ENCODE measurements around the gene SPATA18.

SPATA18 gene

DNA sequence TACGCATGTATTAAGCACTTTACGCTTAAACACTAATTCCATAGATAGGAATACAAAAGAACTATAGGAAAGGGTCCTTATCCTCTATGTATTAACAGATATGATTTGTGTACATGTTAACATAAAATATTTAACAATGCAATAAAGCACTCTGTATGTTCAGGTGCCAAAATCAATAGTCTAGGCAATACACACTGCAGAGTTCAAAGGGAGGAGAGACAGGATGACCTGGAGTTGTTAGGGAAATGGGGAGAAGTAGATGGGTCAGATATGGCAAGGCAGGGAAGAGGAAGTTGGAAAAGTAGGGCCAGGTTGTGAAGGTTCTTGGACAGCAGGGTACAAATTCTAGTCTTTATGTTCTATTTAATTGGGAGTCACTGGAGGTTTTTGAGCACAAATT is 15.9 kb upstream of the SPATA18 start:
- no peak for TF ChIP-seq SUZ12 (IDR thresholded peaks at IDR 0.05; ENCODE audit: extremely low read depth, insufficient read depth, insufficient read length)
- DNase-seq (ENCODE audit: low read depth, low spot score): no peak
- H3K4me1 ChIP-seq (ENCODE audit: insufficient read depth, insufficient read length): peaks cover 2% of the 10 kb centered on the region
- H3K9me3 ChIP-seq (ENCODE audit: insufficient read depth, low read length): no peaks in the 10 kb centered on the region
- H3K36me3 ChIP-seq (ENCODE audit: insufficient read depth, insufficient read length, low read length): peaks cover 21% of the 10 kb centered on the region
- no peak overlapping the region for H3K9ac ChIP-seq (ENCODE audit: insufficient read length, low read depth)
- H3K27me3 ChIP-seq (ENCODE audit: insufficient read depth, insufficient read length): peaks cover 13% of the 10 kb centered on the region
- H3K4me3 ChIP-seq (ENCODE audit: insufficient read length, low read depth): no peak overlapping the region

DNA sequence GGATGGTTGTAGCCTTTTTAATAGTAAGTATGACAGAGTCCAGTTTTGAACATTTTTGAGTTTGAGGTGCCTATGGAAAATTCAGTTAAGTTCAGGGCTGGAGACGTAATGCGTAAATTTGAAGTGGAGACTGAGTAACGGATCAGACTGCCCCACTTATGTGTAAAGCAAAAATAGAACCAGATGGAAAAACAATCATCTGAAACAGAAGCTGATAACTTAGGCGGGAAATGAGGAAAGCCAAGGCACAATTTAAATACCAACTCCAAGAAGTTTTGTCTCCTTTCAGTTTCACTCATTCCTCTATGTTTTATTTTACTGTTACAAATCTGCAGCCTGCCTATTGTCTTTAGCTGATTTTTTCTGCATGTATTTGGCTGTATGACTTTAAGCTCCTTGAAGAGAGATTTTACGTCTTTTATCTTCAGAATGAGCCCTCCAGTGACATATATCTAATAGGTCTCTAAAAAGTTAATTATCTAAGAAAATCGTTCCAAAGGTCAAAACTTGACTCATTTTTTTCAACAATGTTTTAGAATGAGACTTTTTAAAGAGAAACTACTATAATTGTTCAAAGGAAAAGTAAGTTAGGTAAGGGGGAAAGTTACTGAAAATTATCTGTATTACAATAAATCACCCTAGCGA is 14.1 kb upstream of the SPATA18 start:
- Histone ChIP-seq H3K27me3 (ENCODE audit: insufficient read depth, insufficient read length) (peaks cover 15% of the 10 kb centered on the region), H3K4me3 (ENCODE audit: insufficient read length, low read depth) (peak overlapping the region; percentile 57), H3K9me3 (ENCODE audit: insufficient read depth, low read length) (no peaks in the 10 kb centered on the region), H3K36me3 (ENCODE audit: insufficient read depth, insufficient read length, low read length) (peaks cover 17% of the 10 kb centered on the region), H3K9ac (ENCODE audit: insufficient read length, low read depth) (peak overlapping the region; percentile 71), H3K4me1 (ENCODE audit: insufficient read depth, insufficient read length) (peaks cover 2% of the 10 kb centered on the region)
- no peak for DNase-seq (ENCODE audit: low read depth, low spot score)
- TF ChIP-seq SUZ12 (IDR thresholded peaks at IDR 0.05; ENCODE audit: extremely low read depth, insufficient read depth, insufficient read length) (no peak), ZNF274 (IDR thresholded peaks at IDR 0.05; ENCODE audit: low read depth, low read length) (no peak)

DNA sequence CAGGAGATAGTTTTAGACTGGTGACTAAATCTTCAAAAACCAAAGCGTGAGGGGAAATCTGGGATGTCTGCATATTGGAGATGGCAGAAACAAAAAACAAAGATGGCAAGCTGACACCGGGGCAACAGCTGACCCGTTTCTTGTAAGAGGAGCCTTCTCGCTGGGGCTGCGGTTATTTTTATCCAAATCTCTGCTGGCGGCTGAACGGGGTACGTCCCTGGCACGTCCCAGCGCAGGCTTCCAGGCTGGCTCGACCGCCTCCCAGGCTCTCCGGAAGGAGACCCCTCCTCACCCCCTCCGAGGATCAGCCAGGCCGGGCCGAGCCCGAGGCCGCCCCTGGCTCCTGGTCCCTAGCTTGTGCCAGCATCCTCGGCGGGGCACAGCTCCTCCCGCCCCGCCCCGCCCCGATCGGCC is 13.4 kb upstream of the SPATA18 start:
- Histone ChIP-seq H3K36me3 (ENCODE audit: insufficient read depth, insufficient read length, low read length) (peaks cover 11% of the 10 kb centered on the region), H3K27me3 (ENCODE audit: insufficient read depth, insufficient read length) (peaks cover 15% of the 10 kb centered on the region), H3K4me3 (ENCODE audit: insufficient read length, low read depth) (peak overlapping the region; percentile 57), H3K9me3 (ENCODE audit: insufficient read depth, low read length) (no peaks in the 10 kb centered on the region), H3K4me1 (ENCODE audit: insufficient read depth, insufficient read length) (peaks cover 2% of the 10 kb centered on the region), H3K9ac (ENCODE audit: insufficient read length, low read depth) (peak overlapping the region; percentile 71)
- TF ChIP-seq SUZ12 (IDR thresholded peaks at IDR 0.05; ENCODE audit: extremely low read depth, insufficient read depth, insufficient read length) (no peak), ZNF274 (IDR thresholded peaks at IDR 0.05; ENCODE audit: low read depth, low read length) (no peak), YY1 (IDR thresholded peaks at IDR 0.05; ENCODE audit: insufficient read depth, insufficient read length) (no peak)
- DNase-seq (ENCODE audit: low read depth, low spot score): no peak

DNA sequence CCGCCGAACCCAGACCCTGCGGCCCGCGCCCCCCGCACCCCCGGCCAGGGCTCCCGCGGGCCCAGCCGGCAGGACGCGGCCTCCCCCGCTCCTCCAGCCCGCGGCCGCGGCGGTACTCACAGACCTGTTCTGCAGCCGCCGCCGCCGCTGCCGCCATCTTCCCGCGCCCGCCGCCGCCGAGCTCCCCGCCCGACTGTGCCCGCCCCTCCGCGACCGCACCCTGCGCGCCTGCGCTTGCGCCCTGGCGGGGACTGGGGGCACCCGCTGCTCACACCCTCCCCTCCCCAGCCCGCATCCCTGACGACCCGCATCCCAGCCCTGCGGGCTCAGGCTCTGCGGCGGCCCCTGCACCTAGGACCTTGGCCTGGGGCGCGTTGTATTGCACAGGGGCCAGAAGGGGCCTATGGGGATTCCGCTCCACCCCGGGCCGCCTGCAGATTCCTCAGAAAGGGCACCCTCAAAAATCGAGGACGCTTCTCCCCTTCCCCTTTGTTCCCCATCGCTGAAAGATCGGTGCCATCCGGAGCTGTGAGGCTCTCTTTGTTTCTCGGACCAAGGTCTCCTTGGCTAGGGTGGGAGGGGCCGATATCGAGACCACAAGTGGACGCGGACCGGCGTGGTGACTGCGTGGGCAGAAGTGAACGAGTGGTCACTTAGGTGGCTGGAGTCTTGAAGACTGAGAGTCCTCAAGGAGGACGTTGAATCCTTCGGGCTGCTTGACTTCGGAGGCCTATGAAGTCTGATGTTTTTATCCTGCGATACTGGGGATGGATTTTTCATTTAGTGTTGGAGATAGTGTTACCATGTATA is 12.8 kb upstream of the SPATA18 start, which contains the start of gene SGCB:
Gene SGCB (minus strand): TSS at position 197 of the 810 bp plus-strand sequence. CDS start 40 bp downstream, at position 157.
- Histone ChIP-seq H3K4me3 (ENCODE audit: insufficient read length, low read depth) (peak within 1 kb of the TSS; percentile 57), H3K9me3 (ENCODE audit: insufficient read depth, low read length) (no peaks in the 10 kb centered on the region), H3K4me1 (ENCODE audit: insufficient read depth, insufficient read length) (peaks cover 2% of the 10 kb centered on the region), H3K36me3 (ENCODE audit: insufficient read depth, insufficient read length, low read length) (peaks cover 4% of the 10 kb centered on the region), H3K27me3 (ENCODE audit: insufficient read depth, insufficient read length) (peaks cover 15% of the 10 kb centered on the region), H3K9ac (ENCODE audit: insufficient read length, low read depth) (peak within 1 kb of the TSS; percentile 71)
- no peak for TF ChIP-seq YY1 (IDR thresholded peaks at IDR 0.05; ENCODE audit: insufficient read depth, insufficient read length)
- no peak for TF ChIP-seq ZNF274 (IDR thresholded peaks at IDR 0.05; ENCODE audit: low read depth, low read length)
- TF ChIP-seq SUZ12 (IDR thresholded peaks at IDR 0.05; ENCODE audit: extremely low read depth, insufficient read depth, insufficient read length): no peak
- DNase-seq (ENCODE audit: low read depth, low spot score): no peak

DNA sequence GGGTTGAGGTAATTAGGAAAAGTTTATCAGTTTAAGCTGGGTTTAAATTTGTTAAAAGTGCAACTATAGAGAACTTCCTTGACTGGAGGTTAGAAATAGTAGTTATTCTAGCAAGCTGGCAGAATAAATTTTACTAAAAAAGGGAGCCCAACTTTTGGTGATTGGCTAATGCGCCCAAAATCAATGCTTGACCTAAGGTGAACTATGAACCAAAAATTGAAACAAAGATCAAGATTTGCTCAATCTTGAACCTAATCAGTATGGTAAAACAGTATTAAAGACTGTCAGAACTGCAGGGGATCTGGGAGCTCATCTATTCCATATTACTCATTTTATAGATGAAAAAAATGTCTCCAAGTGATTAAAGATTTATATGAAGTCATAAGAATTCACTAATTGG is 6.1 kb upstream of the SPATA18 start:
- H3K9me3 ChIP-seq (ENCODE audit: insufficient read depth, low read length): peaks cover 18% of the 10 kb centered on the region; the same call in 1 of the 2 replicates
- peaks cover 9% of the 10 kb centered on the region for H3K27me3 ChIP-seq (ENCODE audit: insufficient read depth, insufficient read length)
- no peak overlapping the region for H3K4me3 ChIP-seq (ENCODE audit: insufficient read length, low read depth)
- H3K4me1 ChIP-seq (ENCODE audit: insufficient read depth, insufficient read length): no peaks in the 10 kb centered on the region
- no peak overlapping the region for H3K9ac ChIP-seq (ENCODE audit: insufficient read length, low read depth)
- H3K36me3 ChIP-seq (ENCODE audit: insufficient read depth, insufficient read length, low read length): no peaks in the 10 kb centered on the region
- DNase-seq (ENCODE audit: low read depth, low spot score): no peak
- TF ChIP-seq YY1 (IDR thresholded peaks at IDR 0.05; ENCODE audit: insufficient read depth, insufficient read length): no peak
- TF ChIP-seq ZNF274 (IDR thresholded peaks at IDR 0.05; ENCODE audit: low read depth, low read length): no peak
- no peak for TF ChIP-seq SUZ12 (IDR thresholded peaks at IDR 0.05; ENCODE audit: extremely low read depth, insufficient read depth, insufficient read length)

DNA sequence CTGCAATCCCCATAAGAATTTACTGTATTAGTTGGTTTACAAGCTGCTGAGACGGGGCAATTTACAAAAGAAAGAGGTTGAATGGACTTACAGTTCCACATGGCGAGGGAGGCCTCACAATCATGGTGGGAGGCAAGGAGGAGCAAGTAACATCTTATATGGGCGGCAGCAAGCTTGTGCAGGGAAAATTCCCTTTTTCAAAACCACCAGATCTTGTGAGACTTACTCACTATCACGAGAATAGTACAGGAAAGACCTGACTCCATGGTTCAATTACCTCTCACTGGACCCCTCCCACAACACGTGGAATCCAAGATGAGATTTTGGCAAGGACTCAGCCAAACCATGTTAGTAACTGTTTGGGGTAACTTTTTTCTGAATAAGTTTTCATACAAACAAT is 1.8 kb upstream of the SPATA18 start:
- Histone ChIP-seq H3K9ac (ENCODE audit: insufficient read length, low read depth) (no peak overlapping the region), H3K4me3 (ENCODE audit: insufficient read length, low read depth) (no peak overlapping the region), H3K27me3 (ENCODE audit: insufficient read depth, insufficient read length) (peaks cover 37% of the 10 kb centered on the region), H3K4me1 (ENCODE audit: insufficient read depth, insufficient read length) (no peaks in the 10 kb centered on the region), H3K9me3 (ENCODE audit: insufficient read depth, low read length) (peaks cover 18% of the 10 kb centered on the region; the same call in 1 of the 2 replicates), H3K36me3 (ENCODE audit: insufficient read depth, insufficient read length, low read length) (no peaks in the 10 kb centered on the region)
- no peak for TF ChIP-seq ZNF274 (IDR thresholded peaks at IDR 0.05; ENCODE audit: low read depth, low read length)
- no peak for TF ChIP-seq SUZ12 (IDR thresholded peaks at IDR 0.05; ENCODE audit: extremely low read depth, insufficient read depth, insufficient read length)
- no peak for TF ChIP-seq YY1 (IDR thresholded peaks at IDR 0.05; ENCODE audit: insufficient read depth, insufficient read length)
- DNase-seq (ENCODE audit: low read depth, low spot score): no peak
